Fibroblast of mammary gland (primary cell): ENCODE measurements around the gene TSGA10.
"Not testable (repeated sequence)": the region's sequence is repeated elsewhere in the genome, so short reads cannot be mapped to it uniquely, and the experiment has no call there.

Source experiments
- DNase-seq: peaks from one replicate; pipeline ENCODE4 v3.0.0-alpha.2; 2010; ENCODE audit warnings: low read depth
- H3K4me3 ChIP-seq: 2 replicates; pipeline ENCODE4 v1.5.1; 2011; ENCODE audit warnings: low read depth, mild to moderate bottlenecking, low read length, moderate library complexity; ENCODE audit not compliant: control insufficient read depth
- CTCF ChIP-seq: conservative IDR thresholded peaks from 2 replicates; pipeline ENCODE4 v1.5.1; 2011; ENCODE audit warnings: low read depth, low read length, inconsistent platforms; ENCODE audit not compliant: control insufficient read depth, insufficient read depth

Gene TSGA10

GRCh38 chr2:99154643-99155536, at the start of gene TSGA10, which contains the start of gene LIPT1:
Gene TSGA10 (minus strand): TSS chr2:99154942. CDS start chr2:99109439, 45,503 bp downstream.
Gene LIPT1 (plus strand): TSS chr2:99154967. CDS start chr2:99161958, 6,991 bp downstream.
- peak within 1 kb of the TSS; percentile 91 for H3K4me3 ChIP-seq
- TF ChIP-seq CTCF: peak; percentile 1
- DNase-seq: peak; percentile 87

- DNase-seq: no peak
- peak; percentile 22 for TF ChIP-seq CTCF
- H3K4me3 ChIP-seq: no peak overlapping the region
Observed at GRCh38 chr2:99201959-99202678, 47.4 kb upstream of the TSGA10 start.

- TF ChIP-seq CTCF: no peak
- no peak for DNase-seq
- no peak overlapping the region for H3K4me3 ChIP-seq
Observed at GRCh38 chr2:99200076-99200800, 45.5 kb upstream of the TSGA10 start.

- DNase-seq: no peak
- H3K4me3 ChIP-seq: no peak overlapping the region
- TF ChIP-seq CTCF: no peak
Observed at GRCh38 chr2:99198103-99198841, 43.5 kb upstream of the TSGA10 start.

- H3K4me3 ChIP-seq, DNase-seq: not testable (repeated sequence)
Observed at GRCh38 chr2:99192364-99192763, 37.6 kb upstream of the TSGA10 start.

GRCh38 chr2:99190548-99190947, 35.8 kb upstream of the TSGA10 start:
- H3K4me3 ChIP-seq: no peak overlapping the region
- DNase-seq: no peak
- peak; percentile 1 for TF ChIP-seq CTCF
